Epidermal melanocyte (primary cell): ENCODE results near the gene NDUFAF8.
"Not testable (repeated sequence)": the region's sequence is repeated elsewhere in the genome, so short reads cannot be mapped to it uniquely, and the experiment has no call there.

Experiments
- DNase-seq: peaks from one replicate; pipeline ENCODE4 v3.0.0; 2011; ENCODE audit warnings: low spot score; ENCODE audit not compliant: insufficient read length

NDUFAF8 gene

GRCh38 chr17:81222906-81223761 lies 16.0 kb upstream of the NDUFAF8 start, which contains the start of gene CEP131:
Gene CEP131 (minus strand): TSS chr17:81222965. CDS start chr17:81220056, 2,909 bp downstream.
- DNase-seq = peak; percentile 100

- DNase-seq = no peak
These were observed 15.4 kb upstream of the NDUFAF8 start for GRCh38 chr17:81223762-81224130.

GRCh38 chr17:81227630-81228029 lies 11.5 kb upstream of the NDUFAF8 start:
- DNase-seq = not testable (repeated sequence)

GRCh38 chr17:81228420-81228819 lies 10.7 kb upstream of the NDUFAF8 start:
- DNase-seq = no peak

- no peak for DNase-seq
These were observed 10.1 kb upstream of the NDUFAF8 start for GRCh38 chr17:81228834-81229665.

- DNase-seq = no peak
These were observed 9.5 kb upstream of the NDUFAF8 start for GRCh38 chr17:81229666-81229920.

GRCh38 chr17:81230043-81230820 lies 8.9 kb upstream of the NDUFAF8 start:
- DNase-seq = no peak

- no peak for DNase-seq
These were observed 7.9 kb upstream of the NDUFAF8 start for GRCh38 chr17:81231121-81231645.

GRCh38 chr17:81231766-81232581 lies 7.1 kb upstream of the NDUFAF8 start:
- DNase-seq = no peak

- no peak for DNase-seq
These were observed 6.4 kb upstream of the NDUFAF8 start for GRCh38 chr17:81232616-81233241.

GRCh38 chr17:81233316-81233715 lies 5.8 kb upstream of the NDUFAF8 start:
- no peak for DNase-seq

GRCh38 chr17:81233811-81234505 lies 5.2 kb upstream of the NDUFAF8 start:
- no peak for DNase-seq

- DNase-seq = no peak
These were observed 4.6 kb upstream of the NDUFAF8 start for GRCh38 chr17:81234506-81234855.

- DNase-seq = no peak
These were observed 3.9 kb upstream of the NDUFAF8 start for GRCh38 chr17:81234940-81235821.

- no peak for DNase-seq
These were observed 3.0 kb upstream of the NDUFAF8 start for GRCh38 chr17:81235822-81236740.

GRCh38 chr17:81236784-81237183 lies 2.3 kb upstream of the NDUFAF8 start:
- DNase-seq = no peak

GRCh38 chr17:81237591-81238489 lies 1.3 kb upstream of the NDUFAF8 start:
- no peak for DNase-seq
